GM23338 (cell line): ENCODE data around the gene NFIB.

Experiments used
- CTCF ChIP-seq, 2 experiments: fragments of 200-600 bp in 1 of 2; sonication (generic) in 1 of 2; conservative IDR thresholded peaks; 2 replicates each; pipeline versions ENCODE4 v1.5.1 to v1.6.1; 2016 to 2017; ENCODE audit warnings: antibody characterized with exemption in 2 of 2, low read depth in 2 of 2, mild to moderate bottlenecking in 2 of 2, moderate library complexity in 1 of 2
- ETS1 ChIP-seq: IDR thresholded peaks from 2 replicates; pipeline ENCODE4 v1.6.1; 2016; ENCODE audit warnings: antibody characterized with exemption
- POLR2AphosphoS5 ChIP-seq: IDR thresholded peaks from 2 replicates; pipeline ENCODE4 v1.6.1; 2016; ENCODE audit warnings: antibody characterized with exemption, low read depth
- REST ChIP-seq: IDR thresholded peaks from one replicate; pipeline ENCODE4 v1.6.1; 2018; ENCODE audit warnings: antibody characterized with exemption; ENCODE audit not compliant: unreplicated experiment

- TF ChIP-seq CTCF (conservative IDR thresholded peaks at IDR 0.05; ENCODE audit: low read depth in 2 of 2) (no peak), REST (no peak), ETS1 (no peak), POLR2AphosphoS5 (no peak)
Measured at GRCh38 chr9:14352503-14352902, 38.6 kb upstream of the NFIB start.
